Measurements from ENCODE around the gene NDC80.

The NDC80 gene

GRCh38 chr18:2571200-2572170 is at the start of gene NDC80, which contains the start of gene METTL4:
Gene NDC80, plus strand, starts transcription at chr18:2571557. Its CDS starts 1,429 bp downstream, at chr18:2572986.
Gene METTL4, minus strand, starts transcription at chr18:2571505. Its CDS starts 4,289 bp downstream, at chr18:2567216.
- TF ChIP-seq GATA2 (IDR thresholded peaks at IDR 0.05; ENCODE audit: low read depth, low read length): no peak
- no peak for TF ChIP-seq GATA3 (IDR thresholded peaks at IDR 0.05; ENCODE audit: low read depth, low read length)

DNA sequence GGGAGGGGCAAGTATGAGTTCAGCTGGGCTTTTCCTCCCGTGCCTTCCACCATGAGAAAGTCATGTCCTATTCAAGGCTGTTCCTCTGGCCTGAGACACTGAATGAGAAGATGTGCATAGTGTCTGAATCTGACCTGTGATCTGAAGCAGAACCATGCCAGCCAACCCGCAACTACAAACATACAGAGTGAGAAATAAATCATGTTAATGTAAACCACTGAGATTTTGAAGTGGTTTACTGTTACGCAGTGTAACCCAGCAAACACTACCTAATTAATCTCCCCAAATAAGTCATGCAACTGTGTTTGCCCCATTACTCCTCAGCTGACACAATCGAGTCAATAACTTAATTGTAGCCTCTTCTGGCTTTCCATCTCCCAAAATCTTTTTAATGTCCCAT is 49.2 kb upstream of the NDC80 start:
- TF ChIP-seq GATA2 (IDR thresholded peaks at IDR 0.05; ENCODE audit: low read depth, low read length) (no peak), GATA3 (IDR thresholded peaks at IDR 0.05; ENCODE audit: low read depth, low read length) (no peak)

DNA sequence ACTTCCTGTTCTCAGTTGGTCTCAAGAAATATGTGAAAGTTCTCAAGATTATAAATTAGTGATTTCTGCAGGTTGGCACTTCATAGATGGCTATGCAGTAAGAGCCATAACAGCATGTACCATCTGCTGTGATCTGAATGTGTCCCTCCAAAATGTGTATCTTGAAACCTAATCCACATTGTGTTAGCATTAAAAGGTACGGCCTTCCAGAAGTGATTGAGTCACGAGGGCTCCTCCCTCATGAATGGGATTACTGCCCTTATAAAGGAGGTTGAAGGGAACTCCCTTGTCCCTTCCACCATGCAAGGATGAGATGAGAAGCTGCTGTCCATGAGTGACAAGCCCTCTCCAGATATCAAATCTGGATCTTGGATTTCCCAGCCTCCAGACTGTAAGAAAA is 45.0 kb upstream of the NDC80 start:
- TF ChIP-seq GATA2 (IDR thresholded peaks at IDR 0.05; ENCODE audit: low read depth, low read length): no peak

- TF ChIP-seq GATA2 (IDR thresholded peaks at IDR 0.05; ENCODE audit: low read depth, low read length): no peak
Observed at GRCh38 chr18:2529154-2529553, 42.2 kb upstream of the NDC80 start.

DNA sequence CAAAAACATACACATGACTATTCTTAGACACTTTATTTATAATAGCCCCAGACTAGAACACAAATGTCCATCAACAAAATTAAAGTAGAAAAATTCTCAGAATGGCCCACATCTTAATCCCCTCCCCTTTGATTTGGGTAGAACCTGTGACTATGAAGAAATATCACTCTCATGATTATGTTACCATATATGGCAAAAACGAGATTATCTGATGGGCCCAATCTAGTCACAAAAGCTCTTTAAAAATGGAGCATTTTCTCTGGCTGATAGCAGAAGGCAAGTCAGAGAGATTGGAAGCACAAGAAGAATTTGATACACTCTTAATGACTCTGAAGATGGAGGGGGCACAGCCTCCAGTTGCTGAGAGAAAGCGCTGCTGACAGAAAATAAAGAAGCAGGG is 39.6 kb upstream of the NDC80 start:
- TF ChIP-seq GATA3 (IDR thresholded peaks at IDR 0.05; ENCODE audit: low read depth, low read length): no peak
- no peak for TF ChIP-seq GATA2 (IDR thresholded peaks at IDR 0.05; ENCODE audit: low read depth, low read length)

- no peak for TF ChIP-seq GATA3 (IDR thresholded peaks at IDR 0.05; ENCODE audit: low read depth, low read length)
- TF ChIP-seq GATA2 (IDR thresholded peaks at IDR 0.05; ENCODE audit: low read depth, low read length): no peak
Observed at GRCh38 chr18:2532797-2533196, 38.6 kb upstream of the NDC80 start.

DNA sequence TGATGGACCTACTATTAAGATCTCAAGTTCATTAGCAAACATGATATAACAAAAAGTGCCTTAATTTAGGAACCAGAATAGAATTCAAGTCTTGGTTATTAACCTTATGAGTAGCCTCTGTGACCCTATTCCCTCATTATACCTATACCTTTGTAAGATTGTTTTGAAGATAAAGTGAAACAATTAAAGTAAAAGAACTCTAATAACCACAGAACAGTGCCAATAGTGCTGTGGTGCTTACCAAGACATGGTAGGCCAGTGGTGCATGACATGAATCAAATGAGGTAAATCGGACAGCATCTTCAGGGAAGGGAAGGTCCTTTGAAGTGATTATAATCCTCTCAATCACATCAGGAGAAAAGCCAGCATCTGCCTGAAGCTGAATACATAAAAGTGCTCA is 36.5 kb upstream of the NDC80 start:
- TF ChIP-seq GATA3 (IDR thresholded peaks at IDR 0.05; ENCODE audit: low read depth, low read length): no peak
- no peak for TF ChIP-seq GATA2 (IDR thresholded peaks at IDR 0.05; ENCODE audit: low read depth, low read length)

- TF ChIP-seq GATA2 (IDR thresholded peaks at IDR 0.05; ENCODE audit: low read depth, low read length) (no peak), GATA3 (IDR thresholded peaks at IDR 0.05; ENCODE audit: low read depth, low read length) (no peak)
Observed at GRCh38 chr18:2535419-2535910, 35.9 kb upstream of the NDC80 start.

- TF ChIP-seq GATA3 (IDR thresholded peaks at IDR 0.05; ENCODE audit: low read depth, low read length) (no peak), GATA2 (IDR thresholded peaks at IDR 0.05; ENCODE audit: low read depth, low read length) (no peak)
Observed at GRCh38 chr18:2536063-2536462, 35.3 kb upstream of the NDC80 start.

DNA sequence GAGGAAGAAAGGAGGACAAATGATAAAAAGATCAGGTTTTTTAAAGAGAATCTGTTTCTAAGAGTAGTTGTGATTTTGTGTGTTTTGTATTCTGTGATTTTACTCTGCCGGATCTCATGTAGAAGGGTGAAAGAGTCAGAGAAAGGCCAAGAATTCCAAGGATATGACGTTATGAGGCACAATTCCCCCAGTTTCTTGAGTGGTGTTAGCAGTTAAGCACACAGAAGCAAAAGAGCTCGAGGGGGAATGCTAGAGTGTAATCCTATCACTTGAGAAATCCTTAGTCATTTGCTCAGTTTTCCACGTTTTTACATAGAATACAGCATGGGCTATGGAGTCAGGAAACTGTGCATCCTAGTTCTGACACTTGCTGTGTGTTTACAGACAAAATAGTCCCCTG is 34.9 kb upstream of the NDC80 start:
- TF ChIP-seq GATA3 (IDR thresholded peaks at IDR 0.05; ENCODE audit: low read depth, low read length) (no peak), GATA2 (IDR thresholded peaks at IDR 0.05; ENCODE audit: low read depth, low read length) (no peak)

DNA sequence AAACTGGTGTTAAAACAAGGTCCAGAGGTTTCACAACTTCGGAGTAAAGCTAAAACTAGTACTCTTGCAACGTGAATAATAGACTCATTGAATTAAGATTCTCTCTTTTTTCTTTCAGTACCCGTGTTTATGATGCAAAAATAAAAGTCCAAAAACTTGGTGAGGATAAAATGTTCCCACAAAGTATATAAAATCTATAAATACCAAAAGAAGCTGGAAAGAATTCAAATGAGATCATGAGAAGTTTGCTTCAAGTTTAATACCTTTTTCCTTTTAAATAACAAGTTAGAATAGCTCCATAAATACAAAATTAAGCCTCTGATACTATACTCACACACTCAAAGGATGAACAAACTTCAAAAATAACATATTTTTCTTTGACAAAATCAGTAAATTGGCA is 34.1 kb upstream of the NDC80 start:
- TF ChIP-seq GATA2 (IDR thresholded peaks at IDR 0.05; ENCODE audit: low read depth, low read length) (no peak), GATA3 (IDR thresholded peaks at IDR 0.05; ENCODE audit: low read depth, low read length) (no peak)

DNA sequence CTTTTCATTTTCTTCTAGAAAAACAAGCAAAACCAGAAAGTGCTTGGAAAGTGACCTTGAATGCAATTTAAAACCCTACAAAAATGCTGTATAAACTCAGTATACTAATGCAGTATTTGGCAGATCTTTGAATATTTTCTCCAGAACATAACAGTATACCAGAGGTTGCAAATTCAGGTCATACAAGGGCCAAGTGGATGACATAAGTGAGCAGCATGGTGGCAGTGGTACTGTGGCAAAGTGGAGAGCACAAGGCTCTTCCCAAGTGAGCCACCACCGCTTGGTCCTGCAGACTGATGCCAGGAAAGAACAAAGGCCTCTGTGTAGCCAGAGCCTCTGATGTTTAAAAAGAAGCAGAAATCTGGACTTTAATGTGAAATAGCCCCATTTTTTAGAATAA is 33.1 kb upstream of the NDC80 start:
- TF ChIP-seq GATA3 (IDR thresholded peaks at IDR 0.05; ENCODE audit: low read depth, low read length) (no peak), GATA2 (IDR thresholded peaks at IDR 0.05; ENCODE audit: low read depth, low read length) (no peak)

DNA sequence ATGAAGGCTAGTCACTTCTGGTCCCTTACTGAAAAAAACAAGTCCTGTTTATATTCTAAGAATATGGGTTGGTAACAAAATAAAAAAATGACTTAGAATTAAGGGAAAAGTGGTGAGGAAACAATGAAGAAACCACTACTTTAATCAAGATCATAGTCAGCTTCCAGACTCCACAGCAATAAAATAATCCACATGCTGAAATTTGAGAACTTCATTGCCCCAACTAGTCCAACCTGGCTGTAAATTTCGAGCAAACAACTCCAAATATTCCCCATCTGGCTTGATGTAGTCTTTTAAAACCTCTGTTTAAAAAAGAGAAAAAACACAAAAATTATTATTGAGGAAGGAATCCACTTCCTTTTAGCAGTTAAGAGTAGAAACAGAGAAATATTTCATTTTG is 32.5 kb upstream of the NDC80 start:
- TF ChIP-seq GATA2 (IDR thresholded peaks at IDR 0.05; ENCODE audit: low read depth, low read length): no peak
- no peak for TF ChIP-seq GATA3 (IDR thresholded peaks at IDR 0.05; ENCODE audit: low read depth, low read length)

GRCh38 chr18:2540575-2540974 is 30.8 kb upstream of the NDC80 start:
- TF ChIP-seq GATA2 (IDR thresholded peaks at IDR 0.05; ENCODE audit: low read depth, low read length): no peak
- no peak for TF ChIP-seq GATA3 (IDR thresholded peaks at IDR 0.05; ENCODE audit: low read depth, low read length)

GRCh38 chr18:2545155-2545554 is 26.2 kb upstream of the NDC80 start:
- TF ChIP-seq GATA2 (IDR thresholded peaks at IDR 0.05; ENCODE audit: low read depth, low read length): no peak
- TF ChIP-seq GATA3 (IDR thresholded peaks at IDR 0.05; ENCODE audit: low read depth, low read length): no peak
